Left ventricle myocardium inferior (tissue), 1 donor: ENCODE measurements around the gene XRN1. TPM values are rescaled to one million over a fixed set of nuclear protein-coding genes. Genes with fewer than 3 reads are reported as not detected.

Experiments
- DNase-seq: peaks from one replicate; pipeline ENCODE4 v3.0.0-alpha.2; 2020
- H3K27ac ChIP-seq: fragments of 200-600 bp; replicated peaks from 2 replicates; pipeline ENCODE4 v1.8.0; 2021
- H3K27me3 ChIP-seq: fragments of 200-600 bp; 2 replicates; pipeline ENCODE4 v1.8.0; 2021; ENCODE audit warnings: low read depth
- H3K36me3 ChIP-seq: fragments of 200-600 bp; 2 replicates; pipeline ENCODE4 v1.8.0; 2021
- H3K4me1 ChIP-seq: fragments of 200-600 bp; 2 replicates; pipeline ENCODE4 v1.8.0; 2021
- H3K4me3 ChIP-seq: fragments of 200-600 bp; 2 replicates; pipeline ENCODE4 v1.8.0; 2021; ENCODE audit warnings: mild to moderate bottlenecking, moderate library complexity
- H3K9me3 ChIP-seq: fragments of 200-600 bp; replicated peaks from 2 replicates; pipeline ENCODE4 v1.8.0; 2021
- intact Hi-C: fragments of 100-400 bp; cut with micrococcal nuclease; formaldehyde crosslinking; loops from one replicate; pipeline ENCODE4 v1.11.0; 2022
- total RNA-seq: library from RNA; stranded (reverse); fragmentation: NEBNext Ultra II Directional; extraction: Animal tissue kit (Norgen Biotek cat#: 25700); gene quantifications from one replicate; pipeline ENCODE4 v1.2.1, GENCODE V29; 2021
- TF ChIP-seq, protein P1 (sequence below): fragments of 200-600 bp; IDR thresholded peaks from 2 replicates; pipeline ENCODE4 v1.8.0; 2021; ENCODE audit warnings: antibody characterized with exemption, mild to moderate bottlenecking, borderline replicate concordance
- donor health status: DM: no; HTN: yes; CAD: no; lungs with severe emphysema.

Gene XRN1
- total RNA-seq, 1 donor from 2014 or later: 16.1 TPM

DNA sequence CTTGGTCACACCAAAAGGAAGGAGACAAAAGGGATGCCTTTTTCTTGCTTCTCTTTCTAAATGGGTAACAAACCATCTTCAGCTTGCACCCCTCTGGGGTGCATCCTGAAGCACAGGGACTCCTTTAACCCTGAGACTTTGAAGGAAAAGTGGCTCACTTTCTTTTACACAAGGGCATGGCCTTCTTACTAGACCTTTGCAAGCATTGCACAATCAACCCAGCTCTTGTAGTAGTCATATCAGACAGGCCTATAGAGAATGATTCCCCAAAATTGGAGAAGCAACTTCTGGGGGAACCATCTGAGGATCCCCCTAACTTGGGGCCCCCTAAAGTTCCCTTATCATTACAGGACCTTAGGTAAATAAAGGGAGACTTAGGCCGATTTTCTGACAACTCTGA lies 166.4 kb downstream of the XRN1 start:
- Histone ChIP-seq H3K36me3 (no peaks in the 10 kb centered on the region), H3K4me3 (no peak overlapping the region), H3K27me3 (no peaks in the 10 kb centered on the region), H3K9me3 (no peaks in the 10 kb centered on the region), H3K4me1 (peaks cover 6% of the 10 kb centered on the region), H3K27ac (no peak overlapping the region)
- intact Hi-C loops: no loop called here
- no peak for DNase-seq
- TF ChIP-seq, protein P1, sequence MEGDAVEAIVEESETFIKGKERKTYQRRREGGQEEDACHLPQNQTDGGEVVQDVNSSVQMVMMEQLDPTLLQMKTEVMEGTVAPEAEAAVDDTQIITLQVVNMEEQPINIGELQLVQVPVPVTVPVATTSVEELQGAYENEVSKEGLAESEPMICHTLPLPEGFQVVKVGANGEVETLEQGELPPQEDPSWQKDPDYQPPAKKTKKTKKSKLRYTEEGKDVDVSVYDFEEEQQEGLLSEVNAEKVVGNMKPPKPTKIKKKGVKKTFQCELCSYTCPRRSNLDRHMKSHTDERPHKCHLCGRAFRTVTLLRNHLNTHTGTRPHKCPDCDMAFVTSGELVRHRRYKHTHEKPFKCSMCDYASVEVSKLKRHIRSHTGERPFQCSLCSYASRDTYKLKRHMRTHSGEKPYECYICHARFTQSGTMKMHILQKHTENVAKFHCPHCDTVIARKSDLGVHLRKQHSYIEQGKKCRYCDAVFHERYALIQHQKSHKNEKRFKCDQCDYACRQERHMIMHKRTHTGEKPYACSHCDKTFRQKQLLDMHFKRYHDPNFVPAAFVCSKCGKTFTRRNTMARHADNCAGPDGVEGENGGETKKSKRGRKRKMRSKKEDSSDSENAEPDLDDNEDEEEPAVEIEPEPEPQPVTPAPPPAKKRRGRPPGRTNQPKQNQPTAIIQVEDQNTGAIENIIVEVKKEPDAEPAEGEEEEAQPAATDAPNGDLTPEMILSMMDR: no peak

DNA sequence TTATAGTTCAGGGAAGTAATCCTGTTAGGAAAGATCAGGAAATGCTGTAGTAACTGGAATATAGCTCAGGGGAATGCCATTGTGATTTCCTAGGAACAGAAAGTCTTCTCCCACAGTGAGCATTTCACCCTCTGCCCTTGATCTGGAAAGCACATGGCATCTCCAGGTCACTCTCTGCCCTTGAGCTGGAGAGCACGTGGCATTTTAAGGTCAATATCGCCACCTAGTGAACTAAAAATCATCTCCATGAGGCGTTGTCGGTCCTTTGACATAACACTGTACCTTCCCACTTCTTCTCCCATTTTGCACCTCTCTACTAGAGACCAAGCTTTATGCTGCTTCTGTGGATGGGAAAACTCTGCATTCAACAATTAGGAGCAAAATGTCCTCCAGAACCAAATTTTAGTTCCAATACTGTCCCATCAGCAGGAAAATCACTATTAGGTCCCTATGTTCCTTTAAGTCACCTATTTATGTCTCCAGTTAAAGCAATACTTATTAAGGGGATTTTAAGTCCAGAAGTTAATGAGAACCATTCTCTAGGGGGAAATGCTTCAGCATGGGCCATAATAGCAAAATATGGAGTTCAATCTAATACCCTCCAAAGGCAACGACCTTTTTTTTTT lies 167.8 kb downstream of the XRN1 start:
- TF ChIP-seq, protein P1: peak; percentile 72
- Histone ChIP-seq H3K36me3 (no peaks in the 10 kb centered on the region), H3K4me1 (peaks cover 20% of the 10 kb centered on the region), H3K9me3 (no peaks in the 10 kb centered on the region), H3K27me3 (no peaks in the 10 kb centered on the region), H3K4me3 (no peak overlapping the region), H3K27ac (no peak overlapping the region)
- intact Hi-C loops: loop anchor here (5.0 kb wide), 2 partner anchors 98 to 163 kb away; no protein-coding TSS in a partner anchor
- no peak for DNase-seq

DNA sequence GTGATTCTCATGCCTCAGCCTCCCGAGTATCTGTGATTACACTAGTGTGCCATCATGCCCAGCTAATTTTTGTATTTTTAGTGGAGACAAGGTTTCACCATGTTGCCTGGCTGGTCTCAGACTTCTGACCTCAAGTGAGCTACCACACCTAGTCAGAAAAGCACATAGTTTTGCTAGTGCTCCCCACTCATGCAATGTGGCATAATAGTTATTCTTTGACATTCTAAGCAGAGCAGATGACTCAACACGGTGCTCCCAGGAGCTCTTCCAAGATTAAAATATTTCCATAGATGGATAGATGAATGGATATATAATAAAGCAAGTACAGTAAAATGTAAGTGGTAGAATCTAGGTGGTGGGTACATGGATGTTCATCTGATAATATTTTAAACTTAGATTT lies 169.4 kb downstream of the XRN1 start:
- Histone ChIP-seq H3K27ac (no peak overlapping the region), H3K9me3 (no peaks in the 10 kb centered on the region), H3K4me3 (no peak overlapping the region), H3K4me1 (peaks cover 21% of the 10 kb centered on the region), H3K36me3 (no peaks in the 10 kb centered on the region), H3K27me3 (no peaks in the 10 kb centered on the region)
- TF ChIP-seq, protein P1: no peak
- DNase-seq: no peak
- intact Hi-C loops: loop anchor here (5.0 kb wide), 2 partner anchors 96 to 161 kb away; no protein-coding TSS in a partner anchor

DNA sequence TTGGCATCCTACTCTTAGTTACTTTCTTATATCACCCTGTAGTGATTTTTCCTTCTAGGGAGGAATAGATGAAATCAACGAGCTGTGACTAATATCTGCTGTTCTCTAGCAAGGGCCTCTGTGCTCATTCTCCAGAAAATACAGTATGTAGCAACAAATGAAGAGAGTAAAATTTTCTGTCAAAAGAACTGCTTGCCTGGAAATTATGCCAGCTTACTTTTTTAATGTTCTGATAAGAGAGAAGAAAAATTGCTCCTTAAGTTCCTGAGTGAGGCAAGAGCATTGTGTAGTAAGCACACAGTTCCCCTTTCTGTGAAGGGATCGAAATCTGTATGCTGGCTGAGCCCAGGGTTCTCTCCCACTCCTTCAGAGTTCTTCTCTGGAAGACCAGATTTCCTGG lies 171.1 kb downstream of the XRN1 start:
- no peaks in the 10 kb centered on the region for H3K36me3 ChIP-seq
- intact Hi-C loops: loop anchor here (5.0 kb wide), 2 partner anchors 94 to 159 kb away; no protein-coding TSS in a partner anchor
- TF ChIP-seq, protein P1: no peak
- peak overlapping the region; percentile 42 for H3K27ac ChIP-seq
- DNase-seq: no peak
- no peaks in the 10 kb centered on the region for H3K9me3 ChIP-seq
- peaks cover 21% of the 10 kb centered on the region for H3K4me1 ChIP-seq
- H3K4me3 ChIP-seq: no peak overlapping the region
- no peaks in the 10 kb centered on the region for H3K27me3 ChIP-seq

DNA sequence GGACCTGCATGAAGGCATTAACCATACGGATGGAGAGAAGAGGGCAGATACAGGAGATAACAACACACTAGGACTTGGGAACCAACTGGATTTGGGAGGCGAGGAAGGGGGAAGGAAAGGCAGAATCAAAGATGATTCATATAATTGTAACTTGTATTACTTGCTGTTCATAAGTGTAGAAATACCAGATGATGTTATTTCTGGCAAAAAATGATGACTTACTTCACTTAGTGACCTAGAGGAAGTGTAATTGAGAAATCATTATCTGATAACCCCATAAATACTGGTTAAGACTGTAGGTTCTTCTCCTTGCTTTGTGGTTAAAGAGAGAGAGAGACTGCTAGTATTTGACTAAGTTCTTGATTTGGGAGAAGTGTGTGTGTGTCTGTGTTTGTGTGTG lies 172.0 kb downstream of the XRN1 start:
- no peak for DNase-seq
- no peaks in the 10 kb centered on the region for H3K36me3 ChIP-seq
- peak overlapping the region; percentile 45 for H3K27ac ChIP-seq
- TF ChIP-seq, protein P1: no peak
- intact Hi-C loops: loop anchor here (5.0 kb wide), 2 partner anchors 94 to 159 kb away; no protein-coding TSS in a partner anchor
- no peaks in the 10 kb centered on the region for H3K9me3 ChIP-seq
- H3K27me3 ChIP-seq: no peaks in the 10 kb centered on the region
- no peak overlapping the region for H3K4me3 ChIP-seq
- H3K4me1 ChIP-seq: peaks cover 21% of the 10 kb centered on the region
